ENCODE results near the gene HCAR2. TPM values are rescaled to one million over a fixed set of nuclear protein-coding genes. Genes with fewer than 3 reads are reported as not detected.
"Not testable (repeated sequence)": the region's sequence is repeated elsewhere in the genome, so short reads cannot be mapped to it uniquely, and the experiment has no call there.

Gene HCAR2
- total RNA-seq, 1 donor from 2014 or later, result 21.4 TPM

GRCh38 chr12:122676015-122676414 lies 27.1 kb downstream of the HCAR2 start:
- H3K4me1 Mint-ChIP-seq (ENCODE audit: unreplicated experiment); DNase-seq (ENCODE audit: extremely low spot score, unreplicated experiment); H3K4me3 Mint-ChIP-seq; H3K36me3 Mint-ChIP-seq; H3K27ac Mint-ChIP-seq; H3K27me3 Mint-ChIP-seq; H3K9me3 Mint-ChIP-seq: not testable (repeated sequence)

DNA sequence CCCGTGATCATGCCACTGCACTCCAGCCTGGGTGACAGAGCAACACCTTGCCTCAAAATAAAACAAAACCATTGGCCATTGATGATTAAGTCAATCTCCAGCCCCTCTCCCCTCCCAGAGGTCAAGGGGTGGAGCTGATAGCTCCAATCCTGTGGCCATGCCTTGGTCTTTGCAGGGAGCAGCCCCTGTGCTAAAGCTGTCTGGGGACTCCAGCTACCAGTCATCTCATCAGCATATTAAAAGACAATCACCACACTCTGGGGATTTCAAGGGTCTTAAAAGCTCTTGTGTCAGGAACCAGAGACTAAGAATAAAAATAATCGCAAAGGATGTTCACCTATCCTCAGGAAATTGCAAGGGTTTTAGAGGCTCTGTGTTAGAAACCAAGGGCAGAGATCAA lies 30.6 kb downstream of the HCAR2 start:
- no peak for TF ChIP-seq CTCF (conservative IDR thresholded peaks at IDR 0.05)
- peaks cover 5% of the 10 kb centered on the region for H3K4me1 Mint-ChIP-seq (ENCODE audit: unreplicated experiment)
- no peaks in the 10 kb centered on the region for H3K27me3 Mint-ChIP-seq
- no peak for DNase-seq (ENCODE audit: extremely low spot score, unreplicated experiment)
- no peaks in the 10 kb centered on the region for H3K36me3 Mint-ChIP-seq
- H3K9me3 Mint-ChIP-seq, result peaks cover 4% of the 10 kb centered on the region
- no peak overlapping the region for H3K4me3 Mint-ChIP-seq
- H3K27ac Mint-ChIP-seq, result no peak overlapping the region

- peaks cover 4% of the 10 kb centered on the region for H3K9me3 Mint-ChIP-seq
- no peak for DNase-seq (ENCODE audit: extremely low spot score, unreplicated experiment)
- no peak overlapping the region for H3K4me3 Mint-ChIP-seq
- TF ChIP-seq CTCF (conservative IDR thresholded peaks at IDR 0.05), result no peak
- H3K27me3 Mint-ChIP-seq, result no peaks in the 10 kb centered on the region
- H3K4me1 Mint-ChIP-seq (ENCODE audit: unreplicated experiment), result peaks cover 5% of the 10 kb centered on the region
- H3K36me3 Mint-ChIP-seq, result no peaks in the 10 kb centered on the region
- no peak overlapping the region for H3K27ac Mint-ChIP-seq
Observed at GRCh38 chr12:122669397-122670070, 33.6 kb downstream of the HCAR2 start.

DNA sequence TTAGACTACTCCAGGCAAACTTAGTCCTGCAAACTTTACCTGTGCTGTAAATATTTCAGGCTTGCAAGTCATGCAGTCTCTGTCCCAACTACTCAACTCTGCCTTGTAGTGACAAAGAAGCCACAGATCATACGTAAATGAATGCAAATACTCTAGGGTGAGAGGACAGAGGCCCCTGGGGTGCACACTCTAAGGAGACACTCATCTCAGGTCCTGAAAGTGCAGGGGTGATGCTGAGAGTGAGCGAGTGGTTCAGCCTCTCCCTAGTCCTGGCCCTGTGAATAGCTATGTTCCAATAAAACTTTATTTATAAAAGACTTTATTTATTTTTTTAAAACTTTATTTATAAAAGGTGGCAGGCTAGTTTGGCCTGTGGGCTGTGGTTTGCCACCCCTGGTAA lies 34.9 kb downstream of the HCAR2 start:
- H3K36me3 Mint-ChIP-seq, result no peaks in the 10 kb centered on the region
- no peaks in the 10 kb centered on the region for H3K27me3 Mint-ChIP-seq
- DNase-seq (ENCODE audit: extremely low spot score, unreplicated experiment), result no peak
- no peak for TF ChIP-seq CTCF (conservative IDR thresholded peaks at IDR 0.05)
- peaks cover 5% of the 10 kb centered on the region for H3K4me1 Mint-ChIP-seq (ENCODE audit: unreplicated experiment)
- H3K27ac Mint-ChIP-seq, result no peak overlapping the region
- H3K4me3 Mint-ChIP-seq, result no peak overlapping the region
- H3K9me3 Mint-ChIP-seq, result peaks cover 4% of the 10 kb centered on the region

- no peaks in the 10 kb centered on the region for H3K27me3 Mint-ChIP-seq
- H3K36me3 Mint-ChIP-seq, result no peaks in the 10 kb centered on the region
- DNase-seq (ENCODE audit: extremely low spot score, unreplicated experiment), result no peak
- no peak overlapping the region for H3K27ac Mint-ChIP-seq
- H3K9me3 Mint-ChIP-seq, result no peaks in the 10 kb centered on the region
- H3K4me1 Mint-ChIP-seq (ENCODE audit: unreplicated experiment), result peaks cover 5% of the 10 kb centered on the region
- TF ChIP-seq CTCF (conservative IDR thresholded peaks at IDR 0.05), result no peak
- no peak overlapping the region for H3K4me3 Mint-ChIP-seq
Observed at GRCh38 chr12:122665759-122666158, 37.4 kb downstream of the HCAR2 start.

- Mint-ChIP-seq H3K4me3 (no peak overlapping the region), H3K9me3 (no peaks in the 10 kb centered on the region), H3K4me1 (ENCODE audit: unreplicated experiment) (peaks cover 5% of the 10 kb centered on the region), H3K27me3 (no peaks in the 10 kb centered on the region), H3K36me3 (no peaks in the 10 kb centered on the region), H3K27ac (no peak overlapping the region)
- no peak for TF ChIP-seq CTCF (conservative IDR thresholded peaks at IDR 0.05)
- no peak for DNase-seq (ENCODE audit: extremely low spot score, unreplicated experiment)
Observed at GRCh38 chr12:122665349-122665748, 37.8 kb downstream of the HCAR2 start.

All from type B pancreatic cell (in vitro differentiated cells).